GM12873 (cell line): ENCODE data around the gene TSPAN15.

Source experiments
- TF ChIP-seq, protein P1 (sequence below): IDR thresholded peaks from 2 replicates; pipeline ENCODE4 v1.5.1; 2012; ENCODE audit warnings: low read depth, mild to moderate bottlenecking, moderate library complexity, low read length, control low read depth; ENCODE audit not compliant: insufficient read depth; ENCODE audit errors: missing control alignments

The TSPAN15 gene

GRCh38 chr10:69468751-69469089 lies 17.5 kb downstream of the TSPAN15 start:
- TF ChIP-seq, protein P1, sequence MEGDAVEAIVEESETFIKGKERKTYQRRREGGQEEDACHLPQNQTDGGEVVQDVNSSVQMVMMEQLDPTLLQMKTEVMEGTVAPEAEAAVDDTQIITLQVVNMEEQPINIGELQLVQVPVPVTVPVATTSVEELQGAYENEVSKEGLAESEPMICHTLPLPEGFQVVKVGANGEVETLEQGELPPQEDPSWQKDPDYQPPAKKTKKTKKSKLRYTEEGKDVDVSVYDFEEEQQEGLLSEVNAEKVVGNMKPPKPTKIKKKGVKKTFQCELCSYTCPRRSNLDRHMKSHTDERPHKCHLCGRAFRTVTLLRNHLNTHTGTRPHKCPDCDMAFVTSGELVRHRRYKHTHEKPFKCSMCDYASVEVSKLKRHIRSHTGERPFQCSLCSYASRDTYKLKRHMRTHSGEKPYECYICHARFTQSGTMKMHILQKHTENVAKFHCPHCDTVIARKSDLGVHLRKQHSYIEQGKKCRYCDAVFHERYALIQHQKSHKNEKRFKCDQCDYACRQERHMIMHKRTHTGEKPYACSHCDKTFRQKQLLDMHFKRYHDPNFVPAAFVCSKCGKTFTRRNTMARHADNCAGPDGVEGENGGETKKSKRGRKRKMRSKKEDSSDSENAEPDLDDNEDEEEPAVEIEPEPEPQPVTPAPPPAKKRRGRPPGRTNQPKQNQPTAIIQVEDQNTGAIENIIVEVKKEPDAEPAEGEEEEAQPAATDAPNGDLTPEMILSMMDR, result no peak

DNA sequence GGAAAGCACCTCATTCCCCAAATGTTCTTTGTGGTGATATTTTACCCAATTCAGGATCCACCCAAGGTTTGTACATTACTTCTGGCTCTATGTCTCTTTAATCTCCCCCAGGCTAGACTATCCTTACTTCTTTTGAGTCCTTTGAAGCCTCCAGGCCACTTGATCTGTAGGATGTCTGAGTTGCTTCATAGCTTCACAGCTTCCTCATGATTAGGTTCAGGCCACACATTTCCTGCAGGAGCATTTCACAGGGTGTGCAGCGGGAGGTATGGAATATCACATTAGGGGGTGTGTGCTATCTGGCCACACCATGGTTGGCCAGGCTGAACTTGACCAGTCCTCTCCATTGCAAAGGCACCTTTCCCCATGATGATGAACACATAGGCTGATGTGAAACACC lies 18.7 kb downstream of the TSPAN15 start:
- TF ChIP-seq, protein P1, result no peak

- TF ChIP-seq, protein P1, result no peak
Observed at GRCh38 chr10:69470463-69471384, 19.5 kb downstream of the TSPAN15 start.

DNA sequence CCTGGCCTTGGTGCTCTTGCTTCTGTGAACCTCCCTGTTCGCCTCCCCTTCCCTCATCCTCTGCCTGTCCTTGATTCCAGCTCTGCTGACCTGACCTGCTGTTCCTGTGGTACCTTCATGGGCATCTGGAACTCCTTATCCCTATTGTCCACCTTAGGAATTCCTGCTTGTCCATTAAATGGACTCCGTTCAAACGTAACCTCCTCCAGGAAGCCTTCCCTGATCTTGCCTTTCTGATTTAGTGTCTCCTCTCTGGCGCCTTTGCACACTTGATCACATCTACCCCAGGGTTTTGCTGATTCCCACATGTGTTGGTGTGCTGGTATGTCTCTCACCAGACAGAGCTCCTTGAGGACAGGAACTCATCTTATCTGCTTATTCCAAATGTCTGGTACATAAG lies 20.9 kb downstream of the TSPAN15 start:
- TF ChIP-seq, protein P1, result no peak

DNA sequence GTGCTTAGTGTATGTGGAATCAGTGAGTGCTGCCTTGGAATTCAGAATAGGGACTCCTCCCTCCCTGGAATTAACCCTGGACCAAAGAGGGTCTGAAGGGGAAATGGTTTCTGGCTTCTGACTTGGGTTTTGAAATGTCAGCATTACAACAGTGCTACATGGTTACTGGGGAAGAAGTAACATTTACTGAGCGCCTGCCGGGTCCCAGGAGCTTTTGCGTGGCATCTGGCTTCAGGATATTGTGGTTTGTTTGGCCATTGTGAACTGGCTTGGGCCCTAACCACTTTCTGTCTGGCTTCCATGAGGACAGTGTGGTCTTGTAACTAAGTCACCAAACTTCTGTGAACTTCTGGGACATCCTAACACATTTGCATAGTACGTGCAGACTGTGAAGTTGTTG lies 21.3 kb downstream of the TSPAN15 start:
- TF ChIP-seq, protein P1, result no peak

DNA sequence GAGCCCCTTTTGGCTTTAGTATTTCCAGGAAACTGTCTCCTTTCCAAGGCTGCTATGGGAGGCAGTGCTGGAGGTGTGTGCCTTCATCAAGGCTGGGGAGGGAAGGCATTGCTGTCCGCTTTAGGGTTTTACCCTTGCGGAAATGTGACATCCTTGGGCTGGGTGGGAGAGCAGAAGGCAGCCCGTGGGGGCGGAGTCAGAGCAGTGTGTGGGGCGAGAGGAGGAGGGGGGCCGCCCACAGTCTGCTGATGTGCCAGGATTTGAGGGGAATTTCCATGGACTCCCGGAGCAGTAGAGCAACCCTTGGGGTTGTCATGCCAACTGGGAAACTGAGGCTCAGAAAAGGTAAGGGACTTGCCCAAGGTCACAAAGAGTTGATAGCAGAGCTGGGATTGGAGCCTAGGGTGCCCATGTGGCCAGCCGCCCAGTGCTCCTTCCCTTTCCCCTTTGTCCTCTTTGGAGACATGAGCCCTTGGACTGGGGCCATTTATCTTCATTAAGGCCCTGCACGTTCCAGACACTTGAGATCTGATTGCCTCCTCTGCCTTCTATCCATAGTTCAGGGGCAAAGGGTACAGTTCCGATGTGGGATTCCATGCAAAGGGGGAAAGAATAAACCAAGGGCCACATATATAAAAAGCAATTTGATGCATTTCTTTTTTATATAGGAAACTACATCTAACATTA lies 22.2 kb downstream of the TSPAN15 start:
- TF ChIP-seq, protein P1, result no peak

GRCh38 chr10:69474742-69475432 lies 23.6 kb downstream of the TSPAN15 start:
- TF ChIP-seq, protein P1, result no peak
